AG08396 (cell line): ENCODE results near the gene GFRA4.

ENCODE experiments used
- DNase-seq: peaks from one replicate; pipeline ENCODE4 v3.0.0; 2012; ENCODE audit warnings: low spot score, mixed read lengths

GFRA4 gene

DNA sequence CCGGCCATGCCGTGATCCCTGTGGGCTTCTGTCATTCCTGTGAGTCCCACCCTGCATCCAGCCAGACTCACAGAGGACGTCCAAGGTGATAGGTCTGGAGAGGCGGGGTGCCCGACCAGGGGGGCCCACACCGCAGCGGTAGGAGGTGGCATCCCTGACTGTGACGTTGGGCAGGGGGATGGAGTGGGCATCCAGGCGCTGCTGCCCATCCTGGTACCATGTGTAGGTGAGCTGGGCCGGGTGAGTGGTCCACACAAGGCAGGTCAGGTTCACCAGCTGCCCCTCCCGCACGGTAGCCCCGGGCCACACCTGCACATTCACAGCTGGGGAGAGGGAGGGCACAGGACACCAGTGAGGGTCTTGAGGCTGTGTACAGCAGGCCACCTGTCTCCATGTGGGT lies 30.2 kb upstream of the GFRA4 start:
- no peak for DNase-seq

DNA sequence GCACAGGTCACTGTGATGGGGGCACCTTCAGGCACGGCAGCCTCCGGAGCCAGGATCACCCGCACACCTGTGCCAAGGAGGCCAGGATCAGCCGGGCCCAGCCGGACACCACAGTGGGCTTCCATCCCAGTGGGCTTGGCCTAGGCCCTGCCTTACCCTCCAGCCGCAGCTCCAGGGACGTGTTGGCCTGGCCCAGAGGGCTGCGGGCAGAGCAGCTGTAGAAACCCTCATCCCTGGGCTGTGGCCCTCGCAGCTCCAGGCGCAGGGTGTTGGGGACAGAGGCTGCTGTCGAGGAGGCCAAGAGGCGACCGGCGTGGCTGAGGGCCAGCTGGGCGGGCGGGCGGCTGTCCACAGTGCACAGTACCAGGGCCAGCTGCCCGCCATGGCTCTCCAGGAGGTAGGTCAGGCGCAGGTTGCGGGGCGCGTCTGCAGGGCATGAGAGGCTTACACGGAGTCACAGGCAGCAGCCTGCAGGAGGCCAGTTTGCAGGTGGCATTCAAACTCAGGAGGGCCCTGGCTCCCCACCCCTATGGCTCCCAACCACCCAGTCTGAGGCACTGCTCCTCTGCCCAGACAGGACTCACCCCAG lies 29.6 kb upstream of the GFRA4 start:
- DNase-seq = no peak

DNA sequence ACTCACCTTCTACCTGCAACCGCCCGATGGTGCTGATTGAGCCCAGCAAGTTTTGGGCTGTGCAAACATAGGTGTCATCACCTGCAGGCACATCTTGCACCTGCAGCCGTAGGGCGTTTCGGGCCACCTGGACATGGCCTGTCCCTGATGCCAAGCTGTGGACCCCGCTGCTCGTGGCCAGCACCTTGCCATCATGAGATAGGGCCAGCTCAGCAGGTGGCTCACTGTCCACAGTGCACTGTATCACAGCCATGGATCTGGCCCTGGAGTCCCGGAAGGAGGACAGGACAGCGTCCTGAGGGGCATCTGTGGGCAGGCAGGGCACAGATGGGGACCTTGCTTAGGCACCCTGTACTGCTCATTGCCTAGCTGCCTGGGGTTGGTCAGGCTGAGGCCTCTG lies 28.7 kb upstream of the GFRA4 start:
- no peak for DNase-seq

DNA sequence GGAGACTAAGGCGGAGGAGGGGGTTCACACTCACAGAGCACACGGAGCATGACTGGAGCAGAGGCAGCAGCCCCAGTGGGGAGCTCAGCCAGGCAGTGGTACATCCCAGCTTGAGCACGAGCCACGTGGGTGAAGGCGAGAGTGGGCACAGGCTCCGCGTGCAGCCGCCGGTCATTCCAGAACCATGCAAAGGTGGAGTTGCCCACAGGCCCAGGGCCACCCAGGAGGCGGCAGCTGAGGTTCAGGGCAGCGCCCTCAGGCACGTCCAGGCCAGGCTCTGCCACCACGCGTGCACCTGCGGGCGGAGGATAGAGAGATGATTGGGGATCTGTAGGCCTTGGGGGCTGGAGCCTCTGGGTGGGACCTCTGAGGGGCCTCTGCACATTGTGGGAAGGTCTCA lies 28.1 kb upstream of the GFRA4 start:
- DNase-seq = no peak

DNA sequence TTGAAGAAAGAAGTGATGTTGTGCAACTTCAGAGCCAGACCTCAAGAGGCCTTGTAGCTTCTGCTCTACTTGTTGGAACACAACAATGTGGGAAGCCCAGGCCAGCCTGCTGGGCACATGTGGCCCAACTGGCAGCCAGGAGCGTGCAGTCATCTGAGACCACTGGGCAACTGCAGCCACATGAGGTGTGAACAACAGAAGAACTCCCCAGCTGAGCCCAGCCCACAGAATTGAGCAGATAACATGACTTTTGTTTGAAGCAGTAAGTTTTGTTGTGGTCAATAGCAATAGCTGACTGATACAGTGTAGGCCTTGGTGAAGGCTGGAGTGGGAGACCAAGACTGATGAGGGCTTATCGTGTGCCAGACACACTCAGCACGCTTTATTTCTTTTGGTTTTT lies 27.2 kb upstream of the GFRA4 start:
- DNase-seq = no peak

- no peak for DNase-seq
Observed at GRCh38 chr20:3689978-3690377, 26.8 kb upstream of the GFRA4 start.

DNA sequence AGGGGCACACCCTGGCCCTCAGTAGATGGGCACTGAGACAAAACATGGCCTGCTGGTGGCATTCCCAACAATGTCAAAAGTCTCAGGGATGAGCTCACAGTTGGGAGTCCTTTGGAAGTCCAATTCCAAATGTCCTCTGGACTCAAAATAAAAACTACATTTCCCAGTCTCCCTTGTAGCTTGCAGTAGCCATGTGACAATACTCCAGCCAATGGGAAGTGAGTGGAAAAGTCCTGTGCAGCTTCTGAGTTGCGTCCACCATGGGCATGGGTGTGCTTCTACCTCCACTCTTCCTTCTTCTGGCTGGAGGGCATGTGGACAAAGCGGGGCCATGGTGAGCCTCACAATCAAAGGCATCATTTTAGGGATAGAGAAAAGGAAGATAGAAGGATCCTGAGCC lies 24.5 kb upstream of the GFRA4 start:
- DNase-seq = peak; percentile 88

- DNase-seq = peak; percentile 92
Observed at GRCh38 chr20:3686867-3687321, 23.7 kb upstream of the GFRA4 start.

DNA sequence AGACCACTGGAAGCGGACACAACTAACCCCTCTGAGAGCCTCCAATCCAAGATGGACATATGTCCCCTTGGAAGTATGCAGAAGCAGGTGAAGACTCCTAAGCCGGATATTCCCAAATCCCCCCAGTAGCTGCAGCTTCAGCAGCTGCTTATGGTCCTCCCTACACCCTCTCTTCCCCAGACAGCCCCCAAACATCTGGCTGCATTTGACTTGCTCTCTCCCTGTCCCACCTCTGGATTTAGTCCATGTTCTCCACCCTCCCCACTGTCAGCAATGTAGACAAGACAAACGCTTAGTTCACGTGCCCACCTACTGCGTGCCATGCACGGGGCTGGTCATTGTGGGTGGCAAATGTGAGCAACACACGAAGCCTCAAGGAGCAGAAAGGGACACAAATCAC lies 23.2 kb upstream of the GFRA4 start:
- no peak for DNase-seq

- DNase-seq = peak; percentile 47
Observed at GRCh38 chr20:3685341-3685740, 22.1 kb upstream of the GFRA4 start.

DNA sequence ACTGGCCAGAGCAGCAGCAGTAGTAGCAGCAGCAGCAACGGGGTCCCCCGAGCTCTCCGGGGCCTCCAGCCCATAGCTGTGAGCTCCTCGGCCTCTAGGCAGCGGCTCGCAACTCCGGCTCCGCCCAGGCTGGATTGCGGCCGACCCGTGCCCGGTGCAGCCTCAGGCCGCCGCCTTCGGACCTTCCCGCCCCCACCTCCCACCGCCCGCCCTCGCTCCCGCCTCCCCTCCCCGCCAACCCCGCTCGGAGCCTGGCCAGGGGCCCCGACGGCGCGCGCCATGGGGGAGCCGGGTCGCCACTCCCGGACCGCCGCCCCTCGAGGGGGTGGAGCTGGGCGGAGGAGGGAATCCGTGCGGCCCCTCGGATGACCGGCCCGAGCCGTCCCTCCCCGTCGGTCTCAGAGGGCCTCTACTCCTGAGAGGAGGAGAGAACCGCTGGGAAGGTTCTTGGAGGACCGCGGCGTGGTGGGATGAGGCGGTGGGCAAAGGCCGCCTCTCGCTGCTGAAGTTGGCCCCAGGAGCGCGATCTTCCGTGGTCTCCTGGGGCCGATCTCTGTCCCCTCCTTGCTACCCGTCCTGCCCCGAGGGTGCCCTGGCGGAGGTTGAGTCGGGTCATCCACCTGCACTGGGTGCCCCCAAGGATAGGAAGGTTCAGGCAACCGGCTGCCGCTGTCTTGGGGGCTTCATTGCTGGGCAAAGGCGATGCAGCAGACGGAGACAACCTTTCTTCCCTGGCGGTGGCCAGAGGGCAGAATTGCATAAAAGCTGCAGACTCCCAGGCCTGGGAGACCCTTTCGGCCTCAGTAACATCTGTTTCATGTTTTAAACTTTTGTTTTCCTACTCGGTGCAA lies 19.0 kb upstream of the GFRA4 start, which contains the start of gene ADAM33:
Gene ADAM33 (minus strand): TSS at position 80 of the 851 bp plus-strand sequence. CDS start 6 bp downstream, at position 74.
- peak; percentile 75 for DNase-seq

GRCh38 chr20:3681352-3681930 lies 18.2 kb upstream of the GFRA4 start:
- no peak for DNase-seq

GRCh38 chr20:3680701-3681351 lies 17.6 kb upstream of the GFRA4 start:
- DNase-seq = no peak

- peak; percentile 89 for DNase-seq
Observed at GRCh38 chr20:3679749-3680700, 16.8 kb upstream of the GFRA4 start.

DNA sequence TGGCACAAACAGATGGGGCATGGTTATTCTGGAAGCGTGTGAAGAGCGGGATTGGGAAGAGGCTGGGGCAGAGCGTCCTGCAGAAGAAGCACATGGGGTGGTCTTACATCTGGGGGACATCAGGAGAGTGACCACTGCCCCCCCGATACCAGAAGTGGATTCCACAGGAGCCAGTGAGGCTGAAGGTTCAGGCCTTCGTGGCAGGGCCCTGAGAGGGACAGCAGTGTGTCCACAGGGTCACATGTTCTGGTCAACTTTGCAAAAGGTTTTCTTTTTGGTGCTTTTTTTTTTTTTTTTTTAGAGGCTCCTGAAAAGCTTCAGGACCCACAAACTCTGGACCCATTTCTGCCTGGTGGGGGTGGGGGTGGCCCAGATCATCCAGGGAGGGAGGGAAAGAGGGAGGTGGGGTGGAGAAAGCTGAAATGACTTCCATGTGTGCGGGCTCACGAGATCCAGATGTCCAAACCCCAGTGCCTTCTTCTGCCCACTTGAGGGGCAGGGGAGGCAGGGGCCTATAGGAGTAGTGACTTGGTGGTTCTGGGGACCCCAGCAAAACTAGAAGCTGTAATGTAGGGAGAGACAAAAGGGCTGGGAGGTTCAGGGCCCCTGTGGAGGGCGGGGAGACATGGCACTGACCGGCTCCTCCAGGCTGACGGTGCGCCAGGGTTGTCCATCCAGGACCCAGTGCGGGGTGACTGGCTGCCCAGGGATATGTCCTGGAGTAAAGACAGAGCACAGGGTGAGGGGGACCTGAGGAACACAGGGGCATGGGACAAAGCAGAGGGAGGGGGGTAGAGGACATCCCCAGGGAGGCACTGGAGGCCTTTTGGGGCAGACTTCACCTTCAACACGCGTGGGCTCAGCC lies 15.9 kb upstream of the GFRA4 start:
- no peak for DNase-seq

GRCh38 chr20:3678198-3678597 lies 15.0 kb upstream of the GFRA4 start:
- DNase-seq = no peak

- DNase-seq = no peak
Observed at GRCh38 chr20:3677733-3678132, 14.5 kb upstream of the GFRA4 start.

DNA sequence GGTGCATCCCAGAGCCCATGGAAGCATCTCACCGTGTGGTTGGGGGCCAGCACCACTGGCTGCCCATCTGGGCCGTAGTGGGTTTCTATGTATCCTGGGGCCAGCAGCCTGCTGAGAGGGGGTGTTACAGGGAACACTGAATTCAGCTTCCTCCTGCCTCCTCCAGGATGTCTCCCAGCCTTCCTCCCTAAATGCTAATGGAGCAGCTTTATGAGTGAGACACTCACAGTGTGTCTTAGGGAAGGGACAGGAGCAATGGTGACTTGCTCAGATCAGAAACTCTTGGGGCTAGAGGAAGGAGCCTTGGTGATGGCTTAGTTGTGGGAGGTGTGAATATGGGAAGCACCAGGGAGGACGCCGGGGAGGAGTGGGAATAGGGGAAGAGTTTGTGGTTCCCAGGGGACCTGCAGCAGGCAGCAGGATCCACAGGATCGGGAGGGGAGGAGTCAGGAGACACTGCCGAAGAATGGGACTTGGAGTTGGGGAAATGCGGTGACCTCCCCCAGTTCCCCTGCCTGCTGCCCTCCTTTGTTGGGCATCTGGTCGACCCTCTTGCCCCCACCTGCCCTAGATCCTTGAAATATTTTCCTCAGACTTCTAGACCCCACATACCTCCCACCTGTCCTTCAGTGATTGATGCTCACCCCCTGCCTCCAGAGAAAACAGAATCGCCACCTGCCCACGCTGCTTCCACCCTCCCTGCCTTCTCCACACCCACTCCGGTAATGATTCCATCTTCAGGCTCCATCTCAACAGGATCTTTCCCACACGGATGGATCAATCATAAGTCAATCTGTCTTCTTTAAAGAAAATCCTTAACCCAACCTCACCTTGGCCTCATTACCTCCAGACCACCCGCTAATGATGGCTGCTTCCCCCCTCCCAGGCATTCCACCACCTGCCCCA lies 12.0 kb upstream of the GFRA4 start:
- no peak for DNase-seq

GRCh38 chr20:3674447-3674846 lies 11.2 kb upstream of the GFRA4 start:
- no peak for DNase-seq
